Globus pallidus (tissue), 1 donor: ENCODE results near the gene NUP62CL.
"Not testable (repeated sequence)": the region's sequence is repeated elsewhere in the genome, so short reads cannot be mapped to it uniquely, and the experiment has no call there.

ENCODE experiments used
- DNase-seq: peaks from one replicate; pipeline ENCODE4 v3.0.0-alpha.2; 2015; ENCODE audit warnings: low spot score

Gene NUP62CL, protein sequence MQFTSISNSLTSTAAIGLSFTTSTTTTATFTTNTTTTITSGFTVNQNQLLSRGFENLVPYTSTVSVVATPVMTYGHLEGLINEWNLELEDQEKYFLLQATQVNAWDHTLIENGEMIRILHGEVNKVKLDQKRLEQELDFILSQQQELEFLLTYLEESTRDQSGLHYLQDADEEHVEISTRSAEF

DNA sequence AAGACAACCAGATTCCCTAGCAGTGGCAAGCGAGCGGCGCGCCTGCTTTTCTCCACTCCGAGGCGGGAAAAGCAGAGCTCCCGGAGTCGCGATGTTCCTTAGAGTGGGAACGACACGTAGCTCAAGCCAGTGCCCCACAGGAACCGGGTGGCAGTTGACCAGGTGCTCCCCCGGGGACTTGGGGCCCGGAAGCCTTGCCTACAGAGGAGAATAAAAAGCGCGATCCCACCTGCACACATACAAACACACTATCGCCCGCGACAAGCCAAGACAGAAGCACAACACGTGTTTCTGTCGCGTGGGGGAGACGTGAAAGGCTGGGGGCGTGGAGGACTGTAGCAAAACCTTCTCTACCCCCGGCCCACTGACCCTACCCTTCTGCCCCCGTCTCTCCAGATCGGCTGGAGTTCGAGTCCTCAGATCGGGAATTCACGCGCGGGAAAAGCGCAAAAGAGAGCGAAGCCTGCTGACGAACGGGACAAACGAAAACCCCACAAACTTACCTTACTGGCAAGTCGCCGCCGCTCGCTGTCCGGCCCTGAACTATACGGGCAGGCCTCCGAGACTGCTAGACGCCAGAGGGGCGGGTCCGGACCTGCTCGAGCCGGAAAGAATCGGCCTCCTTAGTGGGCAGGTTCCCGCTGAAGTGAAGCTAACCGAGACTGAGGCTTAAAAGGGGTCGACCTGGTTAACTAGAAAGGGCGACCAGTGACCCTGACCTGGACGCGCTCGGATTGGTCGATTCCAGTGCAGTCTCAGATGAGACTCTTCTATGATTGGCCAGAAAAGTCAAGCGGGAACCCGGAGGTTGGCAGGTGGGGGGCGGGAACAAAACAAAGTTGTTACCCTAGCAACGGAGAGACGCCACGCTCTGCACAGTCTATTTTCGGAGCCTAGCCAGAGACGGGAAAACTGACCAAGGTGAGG lies at the start of gene NUP62CL, which contains the start of gene DNAAF6:
Gene NUP62CL (minus strand): TSS at position 664 of the 927 bp plus-strand sequence. CDS start 31,287 bp downstream, outside the sequence.
Gene DNAAF6 (plus strand): TSS at position 842 of the 927 bp plus-strand sequence. CDS start 6,265 bp downstream, outside the sequence.
- DNase-seq, result peak; percentile 21

- no peak for DNase-seq
These were observed 22.2 kb upstream of the NUP62CL start for GRCh38 chrX:107228486-107228819.

DNA sequence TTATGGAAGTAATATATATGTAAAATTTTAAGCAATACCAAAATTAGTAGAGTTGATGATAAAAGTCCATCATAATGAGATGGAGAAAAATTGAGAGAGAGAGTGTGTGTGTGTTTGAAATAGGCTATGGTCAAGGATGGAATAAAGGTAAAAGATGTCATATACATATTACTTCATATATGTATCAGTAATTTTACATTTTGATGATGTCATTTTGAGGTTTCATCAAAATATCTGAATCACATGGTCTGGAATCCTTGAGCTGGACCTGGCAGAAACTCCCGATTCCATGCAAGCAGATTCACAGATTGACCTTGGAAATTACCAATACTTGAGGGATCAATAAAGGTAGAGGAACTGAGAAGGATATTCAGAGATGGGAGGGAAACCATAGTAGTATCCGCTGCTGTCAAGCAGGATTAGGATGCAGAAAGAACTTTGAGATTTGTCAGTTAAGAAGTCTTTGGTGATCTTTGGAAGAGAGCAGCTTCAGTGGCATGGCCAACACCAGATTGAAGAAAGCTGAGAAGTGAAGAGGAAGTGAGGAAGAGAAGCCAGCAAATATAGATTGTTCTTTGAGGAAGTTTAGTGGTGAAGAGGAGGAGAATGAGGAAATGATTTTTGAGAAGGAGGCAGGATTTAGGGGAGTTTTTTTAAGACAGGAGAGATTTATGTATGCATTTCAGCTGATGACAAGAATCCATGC lies 21.7 kb upstream of the NUP62CL start:
- peak; percentile 5 for DNase-seq

- no peak for DNase-seq
These were observed 20.5 kb upstream of the NUP62CL start for GRCh38 chrX:107226757-107227156.

DNA sequence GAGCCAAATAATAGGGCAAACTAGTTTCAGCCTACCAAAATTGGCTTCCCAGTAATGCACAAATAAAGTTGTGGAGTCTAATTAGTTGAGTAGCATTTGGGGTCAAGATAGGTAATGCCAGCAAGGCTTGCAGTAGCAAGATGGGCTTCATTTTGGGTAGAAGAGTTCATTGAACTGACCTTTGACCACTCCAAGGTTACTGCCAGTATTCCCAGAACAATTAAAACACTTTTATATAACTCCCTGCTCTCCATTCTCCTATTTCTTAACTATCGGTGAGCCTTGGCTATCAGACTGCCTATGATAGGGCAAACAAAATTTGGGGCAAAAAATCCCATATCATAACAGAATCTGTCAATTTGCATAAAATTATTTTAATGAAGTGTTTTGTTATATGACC lies 7.2 kb upstream of the NUP62CL start:
- no peak for DNase-seq

GRCh38 chrX:107207943-107208342 lies 1.7 kb upstream of the NUP62CL start:
- DNase-seq, result no peak

- no peak for DNase-seq
These were observed 856 bp upstream of the NUP62CL start for GRCh38 chrX:107207089-107207488.

GRCh38 chrX:107206697-107207065 lies 448 bp upstream of the NUP62CL start:
- no peak for DNase-seq

DNA sequence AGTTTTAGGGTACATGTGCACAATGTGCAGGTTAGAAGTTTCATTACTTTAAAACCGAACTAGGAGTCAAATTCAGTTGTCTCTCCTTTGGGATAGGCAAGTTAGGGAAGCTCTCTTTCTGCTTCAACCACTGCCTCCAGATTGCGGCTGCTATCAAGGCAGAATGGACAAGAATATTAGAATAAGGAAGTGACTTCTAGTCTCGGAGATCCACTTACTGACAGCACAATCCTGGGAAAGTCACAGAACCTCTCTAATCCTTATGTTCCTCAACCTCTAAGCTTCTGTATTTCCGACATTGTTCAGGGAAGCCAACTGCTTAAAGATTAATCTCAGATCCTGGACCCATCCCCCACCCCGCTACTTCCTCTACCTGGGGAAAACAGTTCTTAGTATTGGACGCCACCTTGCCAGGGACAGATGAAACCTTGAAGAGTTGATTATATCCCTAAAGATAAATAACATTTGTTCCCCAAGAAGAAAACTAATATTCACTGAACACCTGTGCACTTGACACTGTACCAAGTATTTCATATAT lies 2.1 kb downstream of the NUP62CL start:
- DNase-seq, result no peak

DNA sequence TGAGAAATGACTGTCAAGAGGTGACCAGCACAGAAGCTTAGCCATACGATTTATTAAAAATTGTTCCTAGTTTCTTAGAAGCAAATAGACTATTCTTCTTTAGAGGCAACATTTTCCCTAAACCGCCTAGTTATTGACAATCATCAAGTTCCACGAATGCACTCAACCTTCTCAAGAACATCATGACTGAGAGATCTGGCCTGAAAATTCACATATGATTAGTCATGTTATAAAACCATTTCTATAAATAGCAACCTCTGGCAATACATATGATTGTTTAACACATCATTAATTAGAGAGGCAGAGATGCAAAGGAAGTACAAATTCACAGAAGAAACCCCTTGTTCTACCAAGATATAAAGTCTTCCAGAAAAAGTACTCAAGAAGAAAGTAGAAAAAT lies 6.7 kb downstream of the NUP62CL start:
- DNase-seq, result no peak

- not testable (repeated sequence) for DNase-seq
These were observed 8.2 kb downstream of the NUP62CL start for GRCh38 chrX:107198074-107198473.

DNA sequence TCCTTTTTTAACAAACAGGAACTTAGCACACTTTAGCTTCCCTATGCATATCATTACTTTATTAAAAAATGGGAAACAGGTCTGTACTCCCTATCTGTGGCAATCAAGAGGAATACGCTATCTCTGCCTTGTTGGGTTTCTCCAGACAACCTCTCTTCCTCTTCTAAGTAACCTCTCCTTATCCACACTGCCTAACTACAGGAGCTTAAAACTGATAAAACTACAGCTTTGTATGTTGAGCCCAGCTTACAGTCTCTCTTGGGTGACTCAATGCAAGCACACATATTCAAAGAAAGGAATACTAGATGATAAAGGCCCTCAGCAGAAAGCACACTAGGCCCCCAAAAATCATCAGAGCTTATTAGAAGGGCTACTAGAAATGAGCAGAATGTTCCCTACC lies 8.9 kb downstream of the NUP62CL start:
- no peak for DNase-seq

- DNase-seq, result no peak
These were observed 34.7 kb downstream of the NUP62CL start for GRCh38 chrX:107171369-107172102.

GRCh38 chrX:107168712-107169111 lies 37.5 kb downstream of the NUP62CL start:
- no peak for DNase-seq

- no peak for DNase-seq
These were observed 38.0 kb downstream of the NUP62CL start for GRCh38 chrX:107168257-107168656.

- no peak for DNase-seq
These were observed 38.9 kb downstream of the NUP62CL start for GRCh38 chrX:107167163-107167921.

DNA sequence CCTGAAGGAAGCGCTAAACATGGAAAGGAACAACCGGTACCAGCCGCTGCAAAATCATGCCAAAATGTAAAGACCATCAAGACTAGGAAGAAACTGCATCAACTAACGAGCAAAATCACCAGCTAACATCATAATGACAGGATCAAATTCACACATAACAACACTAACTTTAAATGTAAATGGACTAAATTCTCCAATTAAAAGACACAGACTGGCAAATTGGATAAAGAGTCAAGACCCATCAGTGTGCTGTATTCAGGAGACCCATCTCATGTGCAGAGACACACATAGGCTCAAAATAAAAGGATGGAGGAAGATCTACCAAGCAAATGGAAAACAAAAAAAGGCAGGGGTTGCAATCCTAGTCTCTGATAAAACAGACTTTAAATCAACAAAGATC lies 48.6 kb downstream of the NUP62CL start:
- DNase-seq, result not testable (repeated sequence)

GRCh38 chrX:107155621-107156430 lies 50.4 kb downstream of the NUP62CL start:
- DNase-seq, result not testable (repeated sequence)

DNA sequence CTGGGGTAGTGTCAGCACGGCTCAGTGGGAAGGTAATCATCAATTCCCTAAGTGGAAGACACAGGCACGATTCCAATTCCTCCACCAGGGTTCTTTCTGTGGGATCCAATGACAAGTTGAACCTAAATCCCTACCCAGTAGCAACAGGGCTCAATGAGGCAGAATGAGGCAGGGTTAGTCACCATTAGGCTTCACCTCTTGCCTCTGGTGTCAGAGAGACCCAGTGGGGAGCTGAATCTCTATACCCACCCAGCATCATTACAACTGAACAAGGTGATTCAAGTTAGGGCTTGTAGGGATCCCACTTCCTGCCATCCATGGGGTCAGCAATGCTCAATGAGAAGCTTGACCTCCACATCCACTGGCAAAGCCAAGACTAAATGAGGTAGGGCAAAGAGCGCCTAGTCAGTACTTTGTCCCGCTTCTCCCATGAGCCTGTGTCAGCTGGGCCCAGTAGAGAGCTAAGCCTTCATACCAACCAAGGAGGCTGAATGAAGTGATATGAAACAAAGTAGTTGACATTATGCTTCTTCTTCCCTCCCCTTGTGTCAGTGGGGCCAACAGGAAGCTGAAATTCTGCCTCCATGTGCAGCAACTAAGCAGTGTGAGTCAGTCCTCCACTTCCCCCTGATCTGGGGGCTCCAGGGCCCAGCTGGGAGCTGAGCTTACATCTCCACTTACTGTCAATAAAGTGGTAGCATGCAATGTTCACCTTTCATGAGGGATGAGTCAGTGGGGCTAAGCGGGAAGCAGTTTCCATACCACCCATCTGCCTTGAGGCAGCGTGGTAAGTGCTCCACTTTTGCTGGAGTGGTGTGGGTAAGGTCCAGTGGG lies 51.2 kb downstream of the NUP62CL start:
- no peak for DNase-seq
